HFFc6 (cell line): ENCODE measurements around the gene ITPKA. TPM values are rescaled to one million over a fixed set of nuclear protein-coding genes. Genes with fewer than 3 reads are reported as not detected.

Source experiments
- DNase-seq: peaks from one replicate; pipeline ENCODE4 v3.0.0-alpha.2; 2018
- H3K27ac Mint-ChIP-seq: 2 replicates; pipeline ENCODE4 v1.8.0; 2020; ENCODE audit warnings: mild to moderate bottlenecking, mixed read lengths
- H3K27me3 Mint-ChIP-seq: 2 replicates; pipeline ENCODE4 v1.8.0; 2021; ENCODE audit warnings: mild to moderate bottlenecking, moderate library complexity, mixed read lengths; ENCODE audit not compliant: insufficient read depth
- H3K36me3 Mint-ChIP-seq: 2 replicates; pipeline ENCODE4 v1.8.0; 2021; ENCODE audit warnings: low read depth, mixed read lengths
- H3K4me1 Mint-ChIP-seq: 2 replicates; pipeline ENCODE4 v1.8.0; 2020; ENCODE audit warnings: low read depth, mixed read lengths
- H3K4me3 Mint-ChIP-seq: 2 replicates; pipeline ENCODE4 v1.8.0; 2020; ENCODE audit warnings: mild to moderate bottlenecking, moderate library complexity, mixed read lengths
- H3K9me3 Mint-ChIP-seq: 2 replicates; pipeline ENCODE4 v1.8.0; 2020; ENCODE audit warnings: mild to moderate bottlenecking, mixed read lengths
- total RNA-seq, 6 experiments: library from RNA; stranded (reverse); fragmentation: NEBNext Ultra II Directional; extraction: Animal tissue kit (Norgen Biotek cat#: 25700); gene quantifications; 2 replicates in 1 of 6; 3 replicates in 5 of 6; pipeline ENCODE4 v1.2.3, GENCODE V29; 2021
- TF ChIP-seq, protein P1 (sequence below): fragments of 200-600 bp; sonication (generic); IDR thresholded peaks from 2 replicates; pipeline ENCODE4 v1.5.0; 2021; ENCODE audit warnings: antibody characterized with exemption, mild to moderate bottlenecking

The ITPKA gene
- total RNA-seq, 6 experiments from 2014 or later, result 1.2 to 2.4 (median 2.3) TPM

DNA sequence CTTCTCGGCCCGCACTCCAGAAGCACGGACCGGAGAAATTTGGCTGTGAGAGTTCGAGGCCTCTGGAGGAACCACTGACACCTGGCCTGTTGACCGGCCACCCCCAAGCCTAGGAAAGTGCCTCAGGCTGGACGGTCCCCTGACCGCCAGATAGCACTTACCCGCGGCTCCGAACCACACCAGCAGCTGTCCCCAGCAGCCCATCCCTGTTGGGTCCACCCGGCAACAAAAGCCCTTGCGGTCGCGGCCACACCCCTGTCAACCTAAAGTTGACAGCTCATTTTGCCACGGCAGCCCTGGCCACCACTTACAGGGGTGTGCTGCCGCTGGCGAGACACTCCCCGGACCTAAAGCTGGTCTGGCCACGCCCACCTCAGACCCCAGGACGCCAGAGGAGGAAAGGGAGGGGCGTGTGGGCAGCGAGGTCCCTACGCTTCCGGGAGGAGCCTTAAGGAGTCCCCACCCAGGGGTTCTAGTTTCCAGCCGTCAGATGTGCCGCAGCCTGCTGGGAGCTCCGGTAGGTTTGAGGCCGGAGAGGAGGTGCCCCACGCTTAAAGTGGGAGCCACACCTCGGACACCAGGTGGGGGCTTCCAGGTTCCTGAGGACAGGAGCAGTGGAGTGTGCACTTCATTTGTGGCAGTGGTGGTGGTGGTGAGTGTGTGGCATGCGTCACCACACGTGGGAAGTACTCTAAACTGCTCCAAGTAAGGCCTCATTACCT lies 20.0 kb downstream of the ITPKA start, which contains the start of gene LTK:
LTK (minus strand) TSS at position 322 of the 722 bp plus-strand sequence; CDS start at position 204, 118 bp downstream.
- H3K27ac Mint-ChIP-seq, result no peak within 1 kb of the TSS
- no peaks in the 10 kb centered on the region; the same call in 1 of the 2 replicates for H3K36me3 Mint-ChIP-seq
- H3K4me1 Mint-ChIP-seq, result peaks cover 21% of the 10 kb centered on the region
- TF ChIP-seq, protein P1, sequence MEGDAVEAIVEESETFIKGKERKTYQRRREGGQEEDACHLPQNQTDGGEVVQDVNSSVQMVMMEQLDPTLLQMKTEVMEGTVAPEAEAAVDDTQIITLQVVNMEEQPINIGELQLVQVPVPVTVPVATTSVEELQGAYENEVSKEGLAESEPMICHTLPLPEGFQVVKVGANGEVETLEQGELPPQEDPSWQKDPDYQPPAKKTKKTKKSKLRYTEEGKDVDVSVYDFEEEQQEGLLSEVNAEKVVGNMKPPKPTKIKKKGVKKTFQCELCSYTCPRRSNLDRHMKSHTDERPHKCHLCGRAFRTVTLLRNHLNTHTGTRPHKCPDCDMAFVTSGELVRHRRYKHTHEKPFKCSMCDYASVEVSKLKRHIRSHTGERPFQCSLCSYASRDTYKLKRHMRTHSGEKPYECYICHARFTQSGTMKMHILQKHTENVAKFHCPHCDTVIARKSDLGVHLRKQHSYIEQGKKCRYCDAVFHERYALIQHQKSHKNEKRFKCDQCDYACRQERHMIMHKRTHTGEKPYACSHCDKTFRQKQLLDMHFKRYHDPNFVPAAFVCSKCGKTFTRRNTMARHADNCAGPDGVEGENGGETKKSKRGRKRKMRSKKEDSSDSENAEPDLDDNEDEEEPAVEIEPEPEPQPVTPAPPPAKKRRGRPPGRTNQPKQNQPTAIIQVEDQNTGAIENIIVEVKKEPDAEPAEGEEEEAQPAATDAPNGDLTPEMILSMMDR, result no peak
- H3K27me3 Mint-ChIP-seq, result peaks cover 16% of the 10 kb centered on the region
- DNase-seq, result no peak
- H3K9me3 Mint-ChIP-seq, result no peaks in the 10 kb centered on the region
- peak within 1 kb of the TSS; percentile 82 for H3K4me3 Mint-ChIP-seq

DNA sequence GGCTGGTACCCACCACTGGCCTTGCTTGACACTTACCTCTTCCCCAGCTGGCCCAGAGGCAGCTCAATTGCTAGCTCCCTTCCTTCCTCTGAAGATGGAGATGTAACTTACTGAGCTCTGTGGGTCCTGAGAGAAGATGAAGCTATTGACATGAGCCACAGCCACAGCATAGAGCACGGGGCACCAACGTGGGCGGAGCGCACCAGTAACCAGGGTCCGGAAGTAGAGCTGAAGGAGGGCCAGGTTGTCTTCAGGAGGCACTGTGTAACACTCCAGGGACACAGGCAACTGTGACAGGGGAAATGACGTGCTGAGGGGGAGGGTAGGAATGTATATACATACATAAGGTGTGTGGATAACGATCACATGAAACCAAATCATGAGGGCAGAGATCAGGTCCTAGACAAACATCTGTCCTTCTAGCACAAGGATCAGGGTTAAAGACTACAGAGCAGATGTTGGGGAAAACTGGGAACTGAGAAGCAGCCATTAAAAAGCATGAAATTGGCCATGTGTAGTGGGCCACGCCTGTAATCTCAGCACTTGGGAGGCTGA lies 24.3 kb downstream of the ITPKA start:
- TF ChIP-seq, protein P1, result no peak
- Mint-ChIP-seq H3K4me1 (peaks cover 13% of the 10 kb centered on the region), H3K27me3 (peaks cover 3% of the 10 kb centered on the region), H3K36me3 (peaks cover 10% of the 10 kb centered on the region; the same call in 1 of the 2 replicates), H3K4me3 (no peak overlapping the region), H3K27ac (no peak overlapping the region; the same call in 1 of the 2 replicates), H3K9me3 (no peaks in the 10 kb centered on the region)
- DNase-seq, result no peak

DNA sequence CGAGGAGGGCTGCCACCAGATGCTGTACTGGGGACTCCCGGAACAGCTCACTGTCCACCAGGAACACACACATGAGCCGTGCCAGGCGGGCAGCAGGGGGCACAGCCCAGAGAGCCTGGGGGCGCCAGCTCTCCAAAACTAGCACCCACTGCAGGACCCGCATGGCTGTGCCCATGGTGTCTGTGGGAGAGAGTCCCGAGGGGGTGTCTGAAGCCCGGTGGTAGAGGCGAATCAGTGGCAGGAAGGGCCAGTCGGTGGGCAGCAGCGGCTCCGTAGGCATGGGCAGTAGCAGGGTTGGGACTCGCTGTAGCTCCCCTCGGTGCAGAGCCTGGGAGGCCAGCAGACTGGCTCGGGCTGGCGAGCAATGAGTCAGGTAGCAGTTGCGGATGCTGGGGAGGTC lies 27.0 kb downstream of the ITPKA start:
- no peaks in the 10 kb centered on the region for H3K9me3 Mint-ChIP-seq
- no peak overlapping the region for H3K27ac Mint-ChIP-seq
- DNase-seq, result no peak
- H3K4me3 Mint-ChIP-seq, result no peak overlapping the region
- peaks cover 5% of the 10 kb centered on the region; the same call in 1 of the 2 replicates for H3K4me1 Mint-ChIP-seq
- H3K27me3 Mint-ChIP-seq, result peaks cover 1% of the 10 kb centered on the region
- TF ChIP-seq, protein P1, result no peak
- H3K36me3 Mint-ChIP-seq, result peaks cover 10% of the 10 kb centered on the region; the same call in 1 of the 2 replicates

DNA sequence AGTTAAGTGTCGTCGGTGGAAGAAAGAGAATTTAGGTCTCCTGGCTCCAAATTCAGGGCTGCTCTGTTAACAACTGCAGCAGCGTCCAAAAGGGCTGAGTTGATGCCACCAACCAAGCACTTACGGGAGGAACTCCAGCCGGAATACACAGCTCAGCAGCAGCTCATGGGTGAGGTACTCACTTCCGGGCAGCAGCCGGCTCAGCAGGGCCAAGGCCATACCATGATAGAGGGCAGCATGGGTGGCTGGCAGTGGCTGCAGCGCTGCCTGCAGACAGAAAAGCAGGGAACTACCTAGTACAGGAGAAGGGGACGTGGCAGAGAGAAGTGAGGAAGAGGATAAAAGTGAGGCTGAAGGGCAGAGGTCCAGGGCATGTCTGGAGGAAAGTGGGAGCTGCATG lies 27.9 kb downstream of the ITPKA start:
- H3K4me1 Mint-ChIP-seq, result peaks cover 5% of the 10 kb centered on the region; the same call in 1 of the 2 replicates
- H3K27me3 Mint-ChIP-seq, result peaks cover 1% of the 10 kb centered on the region
- H3K9me3 Mint-ChIP-seq, result no peaks in the 10 kb centered on the region
- no peak overlapping the region for H3K4me3 Mint-ChIP-seq
- DNase-seq, result no peak
- no peak overlapping the region for H3K27ac Mint-ChIP-seq
- H3K36me3 Mint-ChIP-seq, result 0 out of 2 replicates have a peak, but pooled peaks cover 16% of the 10 kb centered on the region
- TF ChIP-seq, protein P1, result no peak

DNA sequence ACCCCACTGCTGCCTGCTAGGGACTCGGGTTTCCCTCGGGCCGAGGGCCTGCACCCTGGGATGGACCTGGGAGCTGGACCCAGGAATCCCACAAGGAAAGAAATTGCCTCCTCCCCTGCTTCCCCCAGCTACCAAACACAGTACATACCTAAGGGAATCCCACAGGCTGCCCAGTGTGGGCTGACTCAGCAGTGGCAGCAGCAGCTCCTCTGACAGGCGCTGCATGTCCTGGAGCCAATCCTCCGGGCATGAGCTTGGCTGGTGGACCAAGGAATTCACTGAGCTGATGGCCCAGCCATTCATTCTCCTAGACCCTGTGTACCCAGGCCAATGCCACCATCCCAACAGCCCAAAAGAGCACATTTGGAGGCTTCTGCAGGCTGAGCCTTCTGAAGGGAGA lies 29.4 kb downstream of the ITPKA start:
- Mint-ChIP-seq H3K36me3 (0 out of 2 replicates have a peak, but pooled peaks cover 17% of the 10 kb centered on the region), H3K9me3 (no peaks in the 10 kb centered on the region), H3K27me3 (peaks cover 1% of the 10 kb centered on the region; the same call in 1 of the 2 replicates), H3K4me1 (peaks cover 5% of the 10 kb centered on the region; the same call in 1 of the 2 replicates), H3K4me3 (no peak overlapping the region), H3K27ac (peak overlapping the region; percentile 25; the same call in 1 of the 2 replicates)
- TF ChIP-seq, protein P1, result no peak
- no peak for DNase-seq
